NCI-H1105 (cell line): Measurements from ENCODE around the gene CLK4.

Experiments used
- DNase-seq: peaks from one replicate; lab custom pipeline; 2025; lab: John Stamatoyannopoulos, UW

Gene CLK4

DNA sequence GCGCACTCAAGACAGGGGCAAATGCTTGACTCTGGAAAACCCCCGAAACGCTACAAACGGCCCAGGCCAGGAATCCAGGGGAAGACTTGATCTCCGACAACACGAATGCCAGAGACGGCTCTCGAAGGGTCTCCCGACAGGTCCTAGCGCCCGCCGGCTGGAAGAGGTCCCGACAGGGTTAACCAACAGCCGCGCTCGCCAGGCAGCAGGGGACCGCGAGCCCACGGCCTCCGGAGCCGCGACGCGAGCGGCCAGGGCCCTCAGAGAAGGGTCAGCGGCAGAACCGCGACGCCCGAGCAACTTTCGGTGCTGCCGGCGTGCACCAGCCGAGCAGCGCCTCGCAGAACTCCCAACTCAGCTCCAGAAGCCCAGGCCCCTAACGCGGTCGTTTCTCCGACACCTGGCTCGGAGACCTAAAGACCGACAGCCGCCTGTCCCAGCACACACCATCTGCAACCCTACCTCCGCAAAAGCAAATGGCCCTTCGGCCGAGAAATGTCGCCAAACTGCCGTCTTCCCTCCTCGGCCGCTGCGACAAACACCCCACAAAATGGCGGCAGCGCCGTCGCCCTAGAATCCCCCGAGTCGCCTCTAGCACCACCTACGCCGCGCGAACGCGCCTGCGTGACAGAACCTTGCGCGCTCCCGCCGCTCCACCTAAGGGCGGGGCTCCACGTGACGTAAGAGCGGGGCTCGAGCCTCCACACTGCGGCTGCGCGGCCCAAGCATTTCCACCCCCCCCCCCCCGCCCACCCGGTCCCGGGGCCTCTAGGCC is at the start of gene CLK4:
CLK4 (minus strand) TSS at position 567 of the 775 bp plus-strand sequence. CDS start 3,634 bp downstream, outside the sequence.
- DNase-seq = peak; percentile 78

DNA sequence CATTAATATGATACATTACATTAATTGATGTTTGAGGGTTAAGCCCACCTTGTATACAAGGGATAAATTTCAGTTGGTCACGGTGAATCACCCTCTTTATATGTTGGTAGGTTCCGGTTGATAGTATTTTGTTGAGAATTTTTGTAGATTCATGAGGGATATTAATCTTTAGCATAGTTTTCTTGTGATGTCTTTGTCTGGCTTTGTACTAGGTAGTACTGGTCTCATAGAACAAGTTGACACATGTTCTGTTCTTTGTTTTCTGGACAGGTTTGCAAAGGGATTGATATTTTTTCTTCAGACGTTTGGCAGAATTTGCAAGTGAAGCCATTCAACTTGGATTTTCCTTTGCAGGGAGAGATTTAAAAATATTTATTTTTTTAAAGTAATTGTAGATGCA is 49.1 kb upstream of the CLK4 start:
- DNase-seq = no peak

DNA sequence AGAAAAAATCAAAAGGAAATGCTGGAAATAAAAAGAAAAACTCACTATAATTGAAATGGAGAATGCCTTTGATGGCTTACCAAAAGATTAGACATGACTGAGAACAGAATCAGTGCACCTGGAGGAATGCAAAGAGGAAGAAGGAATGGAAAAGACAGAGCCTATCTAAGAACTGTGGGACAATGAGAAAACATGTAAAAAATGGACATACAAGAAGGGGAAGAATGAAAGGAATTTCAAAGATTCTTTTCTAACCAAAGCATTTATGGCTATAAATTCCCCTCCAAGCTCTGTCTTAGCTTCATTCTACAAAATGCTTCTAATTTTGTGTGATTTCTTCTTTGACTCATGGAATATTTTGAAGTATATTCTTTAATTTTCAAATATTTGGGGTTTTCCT is 47.5 kb upstream of the CLK4 start:
- no peak for DNase-seq

DNA sequence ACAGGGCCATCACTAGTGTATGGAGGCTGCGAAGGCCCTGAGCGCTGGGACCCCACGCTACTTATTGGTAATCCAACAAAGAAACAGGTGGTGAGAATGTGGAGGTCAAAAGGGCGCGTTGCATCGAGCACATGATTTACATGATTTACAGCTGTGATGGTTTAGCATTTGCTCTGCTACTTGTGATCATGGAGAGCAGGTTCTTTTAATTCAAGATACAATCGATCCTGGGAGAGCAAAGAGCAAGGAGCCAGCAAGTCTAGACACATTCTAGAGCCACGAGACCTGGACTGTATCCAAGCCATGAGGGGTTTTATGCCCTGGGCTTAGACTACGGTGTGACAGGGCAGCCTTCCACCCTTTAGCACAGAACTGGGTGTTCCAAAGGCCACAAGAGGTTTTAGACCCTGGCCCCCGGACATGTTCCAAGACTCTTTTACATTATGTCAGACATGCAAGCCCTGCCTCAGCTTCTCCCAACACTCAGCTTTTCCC is 47.0 kb upstream of the CLK4 start:
- DNase-seq = peak; percentile 63

DNA sequence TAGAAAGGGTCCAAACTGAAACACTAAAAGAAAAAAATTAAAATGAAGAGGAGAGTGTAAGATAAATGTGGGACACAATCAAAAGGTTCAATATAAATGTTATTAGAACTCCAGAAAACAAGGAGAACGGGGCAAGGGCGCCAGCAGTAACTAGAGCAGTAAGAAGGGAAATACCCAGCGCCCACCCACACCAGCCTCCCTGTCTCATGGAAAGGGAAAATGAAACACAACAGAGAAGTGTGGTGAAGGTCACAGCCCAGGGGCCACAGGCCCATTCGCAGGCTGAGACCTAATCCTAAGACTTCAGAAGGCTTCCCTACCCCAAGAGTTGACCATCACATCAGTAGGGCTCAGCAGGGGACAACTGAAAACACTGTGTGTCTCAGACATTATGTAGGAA is 45.8 kb upstream of the CLK4 start:
- DNase-seq = no peak

DNA sequence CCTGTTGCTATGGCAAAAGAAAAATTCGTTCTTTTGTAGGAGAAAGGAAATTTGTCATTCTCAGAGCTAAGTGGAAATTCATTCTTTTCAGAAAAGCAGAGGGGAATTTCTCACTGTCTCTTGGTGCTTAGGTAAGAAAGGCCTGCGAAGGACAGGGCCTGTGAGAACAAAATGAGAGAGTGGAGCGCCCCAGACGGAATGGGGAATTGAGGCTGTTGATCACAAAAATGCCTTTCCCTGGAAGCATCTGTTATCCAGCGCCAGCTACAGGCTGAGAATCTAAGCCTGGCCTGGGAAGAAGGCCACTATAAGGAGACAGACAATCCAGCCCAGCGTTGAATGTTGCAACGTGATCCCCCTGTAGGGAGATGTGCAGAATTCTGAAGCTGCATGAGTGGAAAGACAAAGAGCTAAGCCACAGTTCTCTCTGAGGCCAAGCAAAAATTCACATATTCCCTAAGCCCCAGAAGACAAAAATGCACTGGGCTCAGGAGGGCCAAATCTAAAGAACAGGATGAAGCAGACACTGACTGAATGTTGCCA is 44.8 kb upstream of the CLK4 start:
- no peak for DNase-seq

DNA sequence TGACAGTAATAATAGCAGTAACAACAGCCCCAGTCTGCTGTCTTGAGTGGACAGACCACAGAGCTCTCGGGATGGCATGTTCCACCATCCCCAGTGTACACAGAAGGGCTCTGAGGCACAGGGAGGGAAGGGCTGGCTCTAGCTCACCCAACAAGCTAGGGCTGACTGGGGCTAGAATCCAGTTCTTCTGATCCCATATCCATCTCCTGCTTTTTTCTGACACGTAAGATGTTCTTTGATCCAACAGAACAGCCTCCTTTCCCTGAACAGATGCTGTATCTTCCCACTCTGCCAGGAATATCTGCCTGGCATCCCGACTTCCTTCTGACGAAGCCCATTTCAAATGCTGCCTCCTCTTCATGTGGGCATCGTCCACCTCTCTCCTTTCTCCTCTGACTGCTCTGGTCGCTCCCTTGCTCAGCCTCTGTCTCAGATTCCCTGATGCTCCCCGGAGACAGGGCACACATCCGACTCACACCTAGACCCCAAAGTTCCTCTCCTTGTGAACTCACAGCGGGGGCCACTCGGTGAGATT is 43.6 kb upstream of the CLK4 start:
- no peak for DNase-seq

DNA sequence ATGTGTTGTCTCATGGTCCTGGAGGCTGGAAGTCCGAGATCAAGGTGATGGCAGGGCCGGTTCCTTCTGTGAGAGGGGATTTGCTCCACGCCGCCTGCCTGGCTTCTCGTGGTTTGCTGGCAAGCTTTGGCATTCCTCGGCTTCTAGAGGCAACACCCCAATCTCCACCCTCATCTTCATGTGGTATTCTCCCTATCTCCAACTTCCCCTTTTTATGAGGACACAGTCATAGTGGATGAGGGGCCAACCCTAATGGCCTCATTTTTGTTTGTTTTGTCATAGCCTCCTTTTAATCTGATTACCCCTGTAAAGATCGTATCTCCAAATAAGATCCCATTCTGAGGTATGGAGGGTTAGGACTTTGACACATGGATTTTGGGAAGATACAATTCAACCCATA is 41.7 kb upstream of the CLK4 start:
- no peak for DNase-seq

DNA sequence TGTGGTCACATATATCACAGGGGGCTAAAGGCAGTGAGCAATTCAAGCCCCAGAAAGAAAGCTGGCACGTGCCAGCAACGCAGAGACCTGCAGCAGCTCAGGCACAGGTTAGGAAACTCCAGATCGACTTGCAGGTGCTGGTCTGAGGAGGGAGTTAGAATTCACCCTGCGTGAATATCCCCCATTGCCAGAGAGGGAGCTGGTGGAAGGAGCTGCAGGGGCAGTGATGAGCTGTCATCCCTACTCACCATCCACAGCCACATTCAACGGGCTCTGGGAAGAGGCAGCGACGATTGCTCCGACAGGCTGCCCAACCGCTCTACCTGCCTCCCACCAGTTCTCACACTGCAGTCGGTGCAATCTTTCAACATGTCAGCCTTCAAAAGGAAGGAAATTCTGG is 40.8 kb upstream of the CLK4 start:
- no peak for DNase-seq

DNA sequence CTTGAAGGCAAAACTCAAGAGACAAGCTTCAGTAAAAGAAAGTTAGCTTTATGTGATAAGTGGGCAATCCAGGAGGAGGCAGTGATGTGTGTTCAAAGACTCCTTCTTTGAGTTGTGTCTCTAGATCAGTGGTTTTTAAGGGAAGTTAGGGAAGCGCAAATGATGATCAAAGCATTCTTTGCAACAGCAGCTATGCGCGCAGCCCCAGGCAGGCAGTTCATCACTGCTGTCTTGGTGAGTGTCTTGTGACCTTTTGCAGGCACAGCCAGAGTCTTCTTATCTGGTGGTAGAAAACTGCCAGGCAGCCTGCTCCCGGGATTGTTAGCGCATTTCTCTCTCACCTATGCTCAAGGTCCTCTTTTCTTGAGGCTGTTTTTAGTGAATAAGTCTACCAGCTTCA is 40.3 kb upstream of the CLK4 start:
- no peak for DNase-seq

DNA sequence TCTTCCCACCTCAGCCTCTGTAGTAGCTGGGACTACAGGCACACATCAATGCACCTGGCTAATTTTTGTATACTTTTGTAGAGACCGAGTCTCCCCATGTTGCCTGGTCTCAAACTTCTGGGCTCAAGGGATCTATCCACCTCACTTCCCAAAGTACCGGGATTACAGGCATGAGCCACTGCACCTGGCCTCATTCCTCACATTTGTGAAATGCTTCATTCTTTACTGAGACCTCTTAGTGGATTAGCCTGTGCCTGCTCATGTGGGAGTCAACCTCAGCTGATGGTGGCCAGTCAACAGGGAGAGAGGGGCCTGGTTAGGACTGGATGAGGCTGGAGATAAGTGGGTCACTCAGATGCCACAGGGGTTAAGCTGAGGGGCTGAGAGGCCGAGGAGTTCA is 37.3 kb upstream of the CLK4 start:
- no peak for DNase-seq

DNA sequence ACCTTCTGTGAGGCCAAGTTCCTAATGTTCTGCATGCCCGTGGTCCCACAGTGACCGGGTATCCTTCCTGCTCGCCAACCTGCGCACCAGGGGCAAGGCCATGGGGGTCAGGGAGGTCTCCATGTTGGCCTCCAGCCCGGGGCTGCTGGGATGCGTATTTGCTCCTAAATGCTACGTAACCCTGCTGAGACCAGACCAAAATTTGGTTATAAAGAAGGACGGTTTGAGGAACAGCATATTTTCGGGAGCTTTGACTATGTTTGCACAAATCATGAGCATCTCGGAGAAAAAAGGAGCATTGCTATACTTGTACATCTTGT is 35.7 kb upstream of the CLK4 start:
- no peak for DNase-seq

DNA sequence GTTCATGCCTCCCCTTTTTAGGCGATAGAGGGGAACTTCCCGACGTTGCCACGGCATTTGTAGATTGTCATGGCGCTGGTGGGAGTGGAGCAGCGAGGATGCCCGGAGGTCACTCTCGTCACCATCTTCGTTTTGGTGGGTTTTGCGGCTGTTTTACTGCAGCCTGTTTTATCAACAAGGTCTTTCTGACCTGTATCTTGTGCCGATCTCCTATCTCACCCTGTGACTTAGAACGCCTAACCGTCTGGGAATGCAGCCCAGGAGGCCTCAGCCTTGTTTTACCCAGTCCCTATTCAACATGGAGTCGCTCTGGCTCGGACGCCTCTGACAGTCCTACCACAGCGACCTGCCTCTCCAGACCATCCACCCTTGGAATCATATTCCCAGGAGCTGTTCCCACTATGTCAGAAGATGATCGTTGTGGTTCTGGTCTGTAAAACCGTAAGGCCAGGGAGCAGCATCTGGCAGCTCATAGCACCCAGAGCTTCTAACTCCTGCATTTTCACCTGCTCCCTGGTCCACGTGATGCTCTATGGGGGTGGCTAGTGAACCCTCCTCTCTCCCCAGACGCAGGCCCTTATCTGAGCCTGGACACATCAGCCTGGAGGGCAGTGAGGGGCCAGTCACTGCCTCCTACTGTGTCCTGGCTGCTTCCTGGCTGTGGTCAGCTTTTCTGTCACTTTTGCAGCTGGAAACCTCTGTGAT is 35.1 kb upstream of the CLK4 start:
- no peak for DNase-seq

DNA sequence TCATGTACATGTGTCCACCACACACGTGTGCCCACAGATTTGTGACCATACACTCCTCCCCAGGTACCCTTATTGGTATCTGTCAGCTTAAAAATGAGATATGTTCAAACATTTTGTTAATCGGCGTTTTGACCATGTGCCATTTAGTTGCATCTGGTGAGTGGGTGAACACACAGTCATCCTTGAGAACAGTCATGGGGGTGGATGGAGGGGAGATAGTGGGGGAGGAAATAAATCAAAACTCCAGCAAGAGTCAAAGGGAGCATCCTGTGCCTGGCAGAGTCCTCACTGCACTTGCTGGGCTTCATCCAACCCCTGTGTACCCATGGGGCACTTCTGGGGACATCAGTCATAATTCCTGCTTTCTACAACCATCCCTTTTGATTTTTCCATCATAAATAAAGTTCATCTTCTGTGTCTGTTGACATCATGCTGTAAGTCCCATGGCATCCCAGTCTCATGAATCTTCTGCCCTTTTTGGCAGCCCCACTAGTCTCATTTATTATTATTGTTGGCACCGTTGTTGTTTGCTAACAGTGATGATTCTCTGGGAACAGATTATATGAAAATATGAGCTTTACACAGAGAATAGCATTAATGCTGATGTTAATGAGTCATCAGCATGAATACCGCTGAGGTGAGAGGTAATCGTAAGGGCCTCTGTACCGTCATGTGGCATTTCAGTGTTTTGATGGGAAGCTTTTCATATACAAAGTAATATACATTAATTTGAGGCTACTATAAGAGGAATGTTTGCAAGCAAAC is 24.4 kb upstream of the CLK4 start:
- DNase-seq = no peak

DNA sequence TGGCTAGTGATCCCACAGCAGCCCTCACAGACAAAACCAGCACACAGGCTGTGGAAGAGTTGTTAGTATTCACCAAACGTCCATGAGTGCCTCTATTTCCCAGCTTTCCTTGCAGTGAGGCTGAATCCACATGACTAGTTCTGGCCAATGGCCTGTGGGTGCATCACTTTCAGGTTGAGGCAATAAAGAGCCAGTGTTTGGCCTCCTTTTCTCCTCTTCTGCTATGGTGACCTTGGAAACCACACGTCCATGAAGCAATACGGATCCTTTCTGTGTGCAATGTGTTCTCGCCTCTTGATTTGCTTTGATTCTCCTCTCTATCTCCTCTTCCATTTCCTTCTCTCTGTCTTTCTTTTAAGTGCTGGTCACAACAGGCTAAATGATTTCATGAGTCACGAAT is 23.4 kb upstream of the CLK4 start:
- DNase-seq = no peak

DNA sequence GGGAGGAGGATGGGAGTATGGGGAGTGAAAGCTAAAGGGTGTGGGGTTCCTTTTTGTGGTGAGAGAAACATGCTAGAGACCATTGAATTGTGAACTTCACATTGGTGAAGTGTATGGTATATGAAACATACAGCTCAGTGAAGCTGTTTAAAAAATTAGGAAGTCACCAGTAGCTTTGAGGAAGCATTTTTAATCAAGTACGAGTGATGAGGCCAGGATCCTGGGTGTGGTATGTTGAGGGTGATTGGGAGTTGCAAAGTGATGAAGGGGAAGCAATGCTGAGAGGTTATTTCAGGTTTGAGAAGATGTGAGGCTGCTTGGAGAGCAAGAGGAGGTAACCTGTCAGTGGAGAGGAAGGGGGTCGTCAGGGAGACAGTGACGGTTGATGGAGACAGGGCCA is 22.7 kb upstream of the CLK4 start:
- no peak for DNase-seq

DNA sequence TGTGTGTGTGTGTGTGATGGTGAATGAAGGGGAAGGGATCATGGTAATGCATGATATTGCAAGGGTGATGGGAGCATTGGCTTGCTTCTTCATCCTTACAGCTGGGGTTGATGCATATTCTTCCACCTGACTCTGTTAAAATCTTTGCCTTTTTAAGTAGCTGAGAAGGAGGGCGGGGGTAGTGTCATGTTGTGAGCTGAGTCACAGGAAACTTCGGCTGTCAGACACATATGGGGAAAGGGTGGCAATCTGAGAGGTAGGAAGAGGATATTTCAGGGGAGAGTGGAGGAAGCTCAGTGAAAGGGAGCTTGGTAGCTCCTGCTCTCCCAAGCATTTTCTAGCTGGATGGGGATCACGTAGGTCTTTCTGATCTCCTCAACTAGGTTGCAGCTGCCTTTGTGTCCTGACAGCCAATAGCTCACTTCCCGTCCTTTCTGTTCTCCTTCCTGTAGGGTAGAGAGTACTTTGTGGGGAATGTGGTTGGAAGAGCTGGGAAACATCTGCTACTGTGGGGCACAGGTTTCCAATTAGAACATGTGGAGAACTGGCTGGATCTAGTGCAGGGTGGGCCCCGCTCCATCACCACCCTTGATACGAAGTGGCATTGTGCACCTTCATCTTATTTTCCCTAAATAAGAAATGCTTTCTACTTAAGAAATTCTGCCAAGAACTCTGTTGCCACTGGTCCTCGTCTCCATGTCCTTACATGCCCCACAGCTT is 18.1 kb upstream of the CLK4 start:
- no peak for DNase-seq

DNA sequence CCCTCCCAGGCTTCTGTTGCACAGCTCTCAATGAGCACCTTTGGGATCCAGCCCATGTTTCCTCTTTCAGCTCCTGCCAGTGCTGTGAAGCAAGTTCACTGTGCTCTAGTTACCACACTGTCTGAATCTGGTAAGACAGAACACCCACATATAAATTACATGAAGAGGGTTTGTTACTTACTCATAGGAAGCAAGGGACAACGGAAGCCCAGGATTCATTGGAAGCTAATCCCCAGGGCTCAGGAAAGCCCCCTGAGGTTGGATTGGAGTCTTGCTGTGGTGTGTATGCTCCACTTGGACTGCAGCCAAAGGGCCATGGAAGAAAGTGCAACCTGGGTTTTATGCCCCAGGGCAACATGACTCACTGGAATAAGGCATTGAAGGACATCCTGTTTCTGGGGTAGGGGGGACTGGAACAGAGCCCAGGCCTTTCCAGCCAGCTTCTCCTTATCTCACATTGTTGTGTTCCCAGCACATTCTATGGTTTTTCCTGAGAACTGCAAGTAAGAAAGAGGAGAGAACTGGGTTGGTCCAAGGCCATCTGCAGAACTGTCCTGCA is 15.6 kb upstream of the CLK4 start:
- no peak for DNase-seq

DNA sequence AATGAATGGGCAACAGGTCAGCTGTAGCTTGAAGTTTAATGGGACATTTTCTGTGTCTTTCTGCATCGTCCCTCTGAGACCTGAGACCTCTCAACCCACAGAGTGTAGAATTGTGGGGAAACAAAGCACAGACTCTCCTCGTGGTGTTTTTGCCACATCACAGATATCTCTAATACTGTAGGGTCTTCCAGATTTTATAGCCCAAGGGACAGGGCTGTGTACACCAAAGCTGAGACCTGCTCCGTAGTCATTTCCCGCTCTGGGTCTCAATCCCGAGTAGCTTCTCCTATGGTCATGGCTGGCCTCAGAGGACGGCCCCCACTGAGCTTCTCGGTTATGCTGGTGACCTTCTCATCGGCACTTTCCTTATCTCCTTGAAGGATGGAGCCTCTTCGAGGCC is 14.9 kb upstream of the CLK4 start:
- no peak for DNase-seq

DNA sequence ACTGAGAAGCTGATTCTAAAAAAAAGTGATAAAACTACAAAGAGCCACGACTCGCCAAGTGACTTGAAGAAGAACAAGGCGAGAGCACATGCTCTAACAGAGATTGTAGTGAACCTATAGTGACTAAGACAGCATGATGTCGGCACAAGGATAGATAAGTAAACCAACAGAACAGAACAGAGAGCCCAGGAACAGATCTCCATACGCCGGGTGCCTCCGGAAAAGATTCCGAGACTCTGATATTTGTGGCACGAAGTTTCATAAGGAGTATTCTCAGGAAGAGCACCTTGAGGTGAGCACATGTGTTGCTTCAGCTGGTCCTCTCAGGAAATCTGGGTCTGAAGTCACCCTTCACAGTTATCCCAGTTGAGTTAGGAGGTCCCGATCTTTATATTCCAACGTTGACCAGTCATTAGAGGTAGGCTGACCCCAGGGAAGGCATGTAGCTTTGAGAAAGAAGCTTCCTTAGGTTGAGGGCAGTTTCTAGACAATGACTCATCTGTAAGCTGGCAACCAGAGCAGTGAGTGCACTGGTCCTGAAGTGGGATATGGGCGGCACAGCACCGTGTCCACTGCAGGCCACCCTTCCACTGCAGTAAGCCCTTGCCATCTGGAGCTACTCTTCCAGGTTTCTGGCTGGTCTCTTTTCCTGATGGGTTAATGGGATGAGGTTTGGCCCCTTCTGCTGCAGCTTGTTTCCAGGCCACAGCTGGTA is 13.6 kb upstream of the CLK4 start:
- DNase-seq = no peak
